ENCODE results near the gene ZNF423.

Gene ZNF423

GRCh38 chr16:49744244-49745220, 111.4 kb downstream of the ZNF423 start:
- TF ChIP-seq FOXP2 (optimal IDR thresholded peaks at IDR 0.05; ENCODE audit: borderline replicate concordance, extremely low read depth, extremely low read length, insufficient read depth) (no peak), POLR2AphosphoS5 (IDR thresholded peaks at IDR 0.05; ENCODE audit: low read depth, low read length) (no peak), TAF1 (IDR thresholded peaks at IDR 0.05; ENCODE audit: borderline replicate concordance, insufficient read depth, low read length) (no peak), SIN3A (IDR thresholded peaks at IDR 0.05; ENCODE audit: borderline replicate concordance, insufficient read depth, low read length) (no peak), REST (IDR thresholded peaks at IDR 0.05; ENCODE audit: insufficient read depth in 1 of 2, low read depth in 2 of 2, low read length in 2 of 2) (no peak)

DNA sequence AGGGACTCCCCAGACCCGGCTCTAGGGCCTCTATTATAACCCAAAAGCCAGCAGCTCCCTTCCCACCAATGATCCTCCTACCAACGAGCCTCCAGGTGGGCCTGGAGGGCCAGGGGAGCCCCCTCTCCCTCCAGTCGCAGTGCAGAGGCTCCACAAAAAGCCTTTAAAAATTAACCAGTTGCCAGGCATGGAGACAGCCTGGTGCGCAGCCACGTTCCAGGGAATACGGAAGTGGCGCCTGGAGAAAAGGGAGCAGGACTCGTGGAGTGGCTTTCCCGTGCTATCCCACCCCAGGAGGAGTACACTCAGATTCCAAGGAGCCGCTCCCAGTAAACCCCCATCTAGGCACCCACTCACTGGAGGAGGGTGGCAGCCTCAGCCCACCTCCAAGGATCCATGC, 112.3 kb downstream of the ZNF423 start:
- no peak for TF ChIP-seq POLR2AphosphoS5 (IDR thresholded peaks at IDR 0.05; ENCODE audit: low read depth, low read length)
- no peak for TF ChIP-seq TAF1 (IDR thresholded peaks at IDR 0.05; ENCODE audit: borderline replicate concordance, insufficient read depth, low read length)
- TF ChIP-seq FOXP2 (optimal IDR thresholded peaks at IDR 0.05; ENCODE audit: borderline replicate concordance, extremely low read depth, extremely low read length, insufficient read depth), result no peak
- no peak for TF ChIP-seq REST (IDR thresholded peaks at IDR 0.05; ENCODE audit: insufficient read depth in 1 of 2, low read depth in 2 of 2, low read length in 2 of 2)
- no peak for TF ChIP-seq SIN3A (IDR thresholded peaks at IDR 0.05; ENCODE audit: borderline replicate concordance, insufficient read depth, low read length)

DNA sequence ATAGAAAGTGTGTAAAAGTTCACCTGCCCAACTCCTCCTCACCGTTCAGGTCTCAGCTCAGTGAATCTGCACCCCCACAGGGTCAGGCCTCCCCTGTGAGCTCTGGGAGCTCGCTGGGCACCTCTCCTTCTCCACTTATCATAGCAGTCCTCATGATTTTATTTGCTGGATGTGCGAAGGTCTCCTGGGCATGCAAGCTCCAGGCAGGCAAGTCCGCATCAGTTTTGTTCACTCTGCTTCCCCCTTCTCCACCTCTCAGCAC, 112.8 kb downstream of the ZNF423 start:
- TF ChIP-seq POLR2AphosphoS5 (IDR thresholded peaks at IDR 0.05; ENCODE audit: low read depth, low read length) (no peak), TAF1 (IDR thresholded peaks at IDR 0.05; ENCODE audit: borderline replicate concordance, insufficient read depth, low read length) (no peak), REST (IDR thresholded peaks at IDR 0.05; ENCODE audit: insufficient read depth in 1 of 2, low read depth in 2 of 2, low read length in 2 of 2) (no peak), SIN3A (IDR thresholded peaks at IDR 0.05; ENCODE audit: borderline replicate concordance, insufficient read depth, low read length) (no peak), FOXP2 (optimal IDR thresholded peaks at IDR 0.05; ENCODE audit: borderline replicate concordance, extremely low read depth, extremely low read length, insufficient read depth) (no peak)

- TF ChIP-seq SIN3A (IDR thresholded peaks at IDR 0.05; ENCODE audit: borderline replicate concordance, insufficient read depth, low read length) (no peak), POLR2AphosphoS5 (IDR thresholded peaks at IDR 0.05; ENCODE audit: low read depth, low read length) (no peak), REST (IDR thresholded peaks at IDR 0.05; ENCODE audit: insufficient read depth in 1 of 2, low read depth in 2 of 2, low read length in 2 of 2) (no peak), TAF1 (IDR thresholded peaks at IDR 0.05; ENCODE audit: borderline replicate concordance, insufficient read depth, low read length) (no peak), FOXP2 (optimal IDR thresholded peaks at IDR 0.05; ENCODE audit: borderline replicate concordance, extremely low read depth, extremely low read length, insufficient read depth) (no peak)
These were observed 113.3 kb downstream of the ZNF423 start for GRCh38 chr16:49742428-49743202.

All from PFSK-1 (cell line).